COLO829 (cell line): ENCODE measurements around the gene C2CD4D.
"Not testable (repeated sequence)": the region's sequence is repeated elsewhere in the genome, so short reads cannot be mapped to it uniquely, and the experiment has no call there.

Source experiments
- DNase-seq: peaks from one replicate; pipeline ENCODE4 v3.0.0; 2012; ENCODE audit warnings: low spot score

Gene C2CD4D

GRCh38 chr1:151839457-151840403 is at the start of gene C2CD4D:
C2CD4D (minus strand) TSS chr1:151839820; CDS start chr1:151838989, 831 bp downstream.
- DNase-seq = peak; percentile 98

GRCh38 chr1:151888972-151889570 is 49.5 kb upstream of the C2CD4D start:
- no peak for DNase-seq

GRCh38 chr1:151887028-151887427 is 47.4 kb upstream of the C2CD4D start:
- DNase-seq = no peak

- DNase-seq = no peak
Measured at GRCh38 chr1:151885479-151885878, 45.9 kb upstream of the C2CD4D start.

GRCh38 chr1:151884879-151885278 is 45.3 kb upstream of the C2CD4D start:
- DNase-seq = not testable (repeated sequence)

- not testable (repeated sequence) for DNase-seq
Measured at GRCh38 chr1:151884445-151884844, 44.8 kb upstream of the C2CD4D start.

GRCh38 chr1:151883898-151884297 is 44.3 kb upstream of the C2CD4D start:
- not testable (repeated sequence) for DNase-seq

GRCh38 chr1:151882918-151883317 is 43.3 kb upstream of the C2CD4D start:
- not testable (repeated sequence) for DNase-seq

GRCh38 chr1:151882466-151882865 is 42.8 kb upstream of the C2CD4D start:
- DNase-seq = no peak

GRCh38 chr1:151881479-151881878 is 41.9 kb upstream of the C2CD4D start:
- DNase-seq = no peak

GRCh38 chr1:151875419-151876097 is 35.9 kb upstream of the C2CD4D start:
- no peak for DNase-seq

GRCh38 chr1:151872776-151873175 is 33.2 kb upstream of the C2CD4D start:
- DNase-seq = not testable (repeated sequence)

- DNase-seq = peak; percentile 85
Measured at GRCh38 chr1:151871284-151872030, 31.8 kb upstream of the C2CD4D start.

GRCh38 chr1:151868486-151868885 is 28.9 kb upstream of the C2CD4D start:
- no peak for DNase-seq

- DNase-seq = no peak
Measured at GRCh38 chr1:151867765-151868411, 28.3 kb upstream of the C2CD4D start.

- DNase-seq = no peak
Measured at GRCh38 chr1:151867321-151867720, 27.7 kb upstream of the C2CD4D start.

- DNase-seq = no peak
Measured at GRCh38 chr1:151864411-151864810, 24.8 kb upstream of the C2CD4D start.

- DNase-seq = no peak
Measured at GRCh38 chr1:151862604-151863003, 23.0 kb upstream of the C2CD4D start.

GRCh38 chr1:151860504-151861187 is 21.0 kb upstream of the C2CD4D start:
- DNase-seq = no peak

- no peak for DNase-seq
Measured at GRCh38 chr1:151859891-151860293, 20.3 kb upstream of the C2CD4D start.
